SK-N-SH treated with all-trans-retinoic acid at 6 μM for 48 hours (cell line): ENCODE results near the gene FBXL22.

Source experiments
- CSDC2 ChIP-seq: fragments of 250-450 bp; sonication (Bioruptor Pico); IDR thresholded peaks from 2 replicates; pipeline ENCODE4 v1.5.0; 2020; ENCODE audit warnings: mild to moderate bottlenecking, moderate library complexity
- ESRRG ChIP-seq: fragments of 250-450 bp; sonication (Bioruptor Pico); IDR thresholded peaks from 2 replicates; pipeline ENCODE4 v1.6.1; 2021; ENCODE audit warnings: mild to moderate bottlenecking
- ISL1 ChIP-seq: fragments of 250-450 bp; sonication (Bioruptor Pico); IDR thresholded peaks from 2 replicates; pipeline ENCODE4 v2.1.2; 2022; ENCODE audit warnings: mild to moderate bottlenecking, moderate library complexity
- SNAI2 ChIP-seq: fragments of 250-450 bp; sonication (Bioruptor Pico); IDR thresholded peaks from 2 replicates; pipeline ENCODE4 v1.5.0; 2020; ENCODE audit warnings: mild to moderate bottlenecking, moderate library complexity
- TOX ChIP-seq: fragments of 250-450 bp; sonication (Bioruptor Pico); IDR thresholded peaks from 2 replicates; pipeline ENCODE4 v1.8.0; 2021; ENCODE audit warnings: mild to moderate bottlenecking, moderate library complexity, borderline replicate concordance
- TF ChIP-seq, protein P1 (sequence below): fragments of 250-450 bp; sonication (Bioruptor Pico); IDR thresholded peaks from 2 replicates; pipeline ENCODE4 v1.5.1; 2021; ENCODE audit warnings: mild to moderate bottlenecking, moderate library complexity
- TF ChIP-seq, protein P2 (sequence below): fragments of 250-450 bp; sonication (Bioruptor Pico); IDR thresholded peaks from 2 replicates; pipeline ENCODE4 v1.8.0; 2020; ENCODE audit warnings: mild to moderate bottlenecking, moderate library complexity, borderline replicate concordance

DNA sequence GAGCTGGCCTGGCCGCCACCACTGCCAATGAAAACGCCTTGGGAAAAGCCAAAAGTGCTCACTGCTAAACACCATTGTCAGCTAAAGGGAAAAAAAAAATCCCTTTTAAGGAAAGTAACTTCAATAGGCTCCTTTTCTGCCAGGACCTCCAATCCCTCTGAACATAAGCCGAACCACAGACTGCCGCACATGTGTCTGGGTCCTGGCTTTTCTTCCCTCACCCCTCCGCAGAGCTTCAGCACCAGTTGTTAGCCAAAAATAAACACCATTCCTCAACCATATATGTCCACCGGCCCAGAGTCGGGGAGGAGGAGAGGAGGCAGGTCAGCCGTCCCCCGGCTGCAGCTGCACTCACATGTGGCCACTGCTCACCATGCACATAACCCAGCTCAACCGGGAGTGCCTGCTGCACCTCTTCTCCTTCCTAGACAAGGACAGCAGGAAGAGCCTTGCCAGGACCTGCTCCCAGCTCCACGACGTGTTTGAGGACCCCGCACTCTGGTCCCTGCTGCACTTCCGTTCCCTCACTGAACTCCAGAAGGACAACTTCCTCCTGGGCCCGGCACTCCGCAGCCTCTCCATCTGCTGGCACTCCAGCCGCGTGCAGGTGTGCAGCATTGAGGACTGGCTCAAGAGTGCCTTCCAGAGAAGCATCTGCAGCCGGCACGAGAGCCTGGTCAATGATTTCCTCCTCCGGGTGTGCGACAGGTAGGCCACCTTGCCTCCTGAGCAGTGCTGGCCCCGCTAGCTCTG lies at the start of gene FBXL22:
- TF ChIP-seq, protein P1, sequence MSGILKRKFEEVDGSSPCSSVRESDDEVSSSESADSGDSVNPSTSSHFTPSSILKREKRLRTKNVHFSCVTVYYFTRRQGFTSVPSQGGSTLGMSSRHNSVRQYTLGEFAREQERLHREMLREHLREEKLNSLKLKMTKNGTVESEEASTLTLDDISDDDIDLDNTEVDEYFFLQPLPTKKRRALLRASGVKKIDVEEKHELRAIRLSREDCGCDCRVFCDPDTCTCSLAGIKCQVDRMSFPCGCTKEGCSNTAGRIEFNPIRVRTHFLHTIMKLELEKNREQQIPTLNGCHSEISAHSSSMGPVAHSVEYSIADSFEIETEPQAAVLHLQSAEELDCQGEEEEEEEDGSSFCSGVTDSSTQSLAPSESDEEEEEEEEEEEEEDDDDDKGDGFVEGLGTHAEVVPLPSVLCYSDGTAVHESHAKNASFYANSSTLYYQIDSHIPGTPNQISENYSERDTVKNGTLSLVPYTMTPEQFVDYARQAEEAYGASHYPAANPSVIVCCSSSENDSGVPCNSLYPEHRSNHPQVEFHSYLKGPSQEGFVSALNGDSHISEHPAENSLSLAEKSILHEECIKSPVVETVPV, result no peak
- TF ChIP-seq TOX (CRISPR knock-in tag), result no peak
- TF ChIP-seq CSDC2 (CRISPR knock-in tag), result no peak
- no peak for TF ChIP-seq ISL1 (CRISPR knock-in tag)
- TF ChIP-seq ESRRG, result no peak
- TF ChIP-seq SNAI2 (CRISPR knock-in tag), result no peak
- TF ChIP-seq, protein P2, sequence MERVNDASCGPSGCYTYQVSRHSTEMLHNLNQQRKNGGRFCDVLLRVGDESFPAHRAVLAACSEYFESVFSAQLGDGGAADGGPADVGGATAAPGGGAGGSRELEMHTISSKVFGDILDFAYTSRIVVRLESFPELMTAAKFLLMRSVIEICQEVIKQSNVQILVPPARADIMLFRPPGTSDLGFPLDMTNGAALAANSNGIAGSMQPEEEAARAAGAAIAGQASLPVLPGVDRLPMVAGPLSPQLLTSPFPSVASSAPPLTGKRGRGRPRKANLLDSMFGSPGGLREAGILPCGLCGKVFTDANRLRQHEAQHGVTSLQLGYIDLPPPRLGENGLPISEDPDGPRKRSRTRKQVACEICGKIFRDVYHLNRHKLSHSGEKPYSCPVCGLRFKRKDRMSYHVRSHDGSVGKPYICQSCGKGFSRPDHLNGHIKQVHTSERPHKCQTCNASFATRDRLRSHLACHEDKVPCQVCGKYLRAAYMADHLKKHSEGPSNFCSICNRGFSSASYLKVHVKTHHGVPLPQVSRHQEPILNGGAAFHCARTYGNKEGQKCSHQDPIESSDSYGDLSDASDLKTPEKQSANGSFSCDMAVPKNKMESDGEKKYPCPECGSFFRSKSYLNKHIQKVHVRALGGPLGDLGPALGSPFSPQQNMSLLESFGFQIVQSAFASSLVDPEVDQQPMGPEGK (CRISPR knock-in tag), result no peak
